ENCODE measurements around the gene UBE3A. TPM values are rescaled to one million over a fixed set of nuclear protein-coding genes. Genes with fewer than 3 reads are reported as not detected.

The UBE3A gene
- total RNA-seq, 2 experiments from 2014 or later, result 102 to 110 TPM

DNA sequence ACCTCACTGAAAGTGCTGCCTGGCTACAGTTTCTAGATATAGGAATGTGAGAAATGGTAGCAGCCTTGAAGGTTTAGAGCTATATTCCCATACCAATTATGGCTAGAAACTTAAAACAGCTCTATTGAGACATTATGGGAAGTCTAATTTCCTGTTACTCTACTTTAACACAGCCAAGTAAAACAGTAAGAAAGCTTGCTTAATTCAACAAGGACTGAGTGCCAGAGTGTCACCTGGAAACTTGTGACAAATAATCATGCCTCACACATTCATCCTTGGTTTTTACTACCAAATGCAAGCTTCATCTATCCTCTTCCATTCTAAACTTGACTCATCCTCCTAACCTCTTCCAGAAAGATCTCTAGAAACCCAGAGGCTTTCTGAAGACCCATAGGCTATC lies 41.7 kb downstream of the UBE3A start:
- Mint-ChIP-seq H3K27me3 (no peaks in the 10 kb centered on the region), H3K27ac (peak overlapping the region; percentile 50), H3K9me3 (peaks cover 2% of the 10 kb centered on the region), H3K36me3 (ENCODE audit: low read depth) (peaks cover 66% of the 10 kb centered on the region), H3K4me3 (no peak overlapping the region), H3K4me1 (ENCODE audit: low read depth) (peaks cover 32% of the 10 kb centered on the region)
- DNase-seq (no peak), ATAC-seq (no peak)
- CTCF ChIA-PET, result interaction anchor here (1.2 kb wide), 1 partner anchor 11 kb away, joined by 3 read pairs; no protein-coding TSS in a partner anchor
- intact Hi-C loops (cut with micrococcal nuclease), result no loop called here
- TF ChIP-seq CTCF (IDR thresholded peaks at IDR 0.05), result no peak
- POLR2A ChIA-PET, result no interaction called here

GRCh38 chr15:25394898-25395297 lies 43.9 kb downstream of the UBE3A start:
- Mint-ChIP-seq H3K27ac (no peak overlapping the region), H3K4me1 (ENCODE audit: low read depth) (peaks cover 22% of the 10 kb centered on the region), H3K36me3 (ENCODE audit: low read depth) (peaks cover 59% of the 10 kb centered on the region), H3K27me3 (no peaks in the 10 kb centered on the region), H3K4me3 (no peak overlapping the region), H3K9me3 (peaks cover 2% of the 10 kb centered on the region)
- no peak for TF ChIP-seq CTCF (IDR thresholded peaks at IDR 0.05)
- POLR2A ChIA-PET, result no interaction called here
- ATAC-seq (no peak), DNase-seq (no peak)
- CTCF ChIA-PET, result interaction anchor here (0.8 to 1.1 kb wide), 2 partner anchors 12 to 42 kb away, joined by 3 read pairs; no protein-coding TSS in a partner anchor
- intact Hi-C loops (cut with micrococcal nuclease), result no loop called here

DNA sequence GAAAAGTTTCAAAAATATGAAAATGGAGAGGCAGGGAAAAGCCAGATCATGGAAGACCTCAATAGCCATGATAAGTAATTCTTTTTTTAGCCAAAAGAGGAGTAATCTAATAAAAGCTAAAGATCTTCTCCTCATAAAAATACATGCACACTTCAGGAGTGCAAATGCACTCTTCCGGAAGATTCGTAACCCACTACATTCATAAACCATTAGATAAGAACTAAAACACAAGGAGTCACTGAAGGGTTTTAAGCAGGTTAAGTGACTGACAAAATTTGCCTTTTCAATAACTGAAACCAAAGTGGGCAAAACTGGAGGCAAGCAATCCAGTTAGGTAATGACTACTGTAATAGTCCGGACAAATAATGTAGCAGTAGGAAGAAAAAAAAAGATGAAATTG lies 46.0 kb downstream of the UBE3A start:
- no peak for ATAC-seq
- Mint-ChIP-seq H3K4me3 (no peak overlapping the region), H3K9me3 (peaks cover 12% of the 10 kb centered on the region), H3K4me1 (ENCODE audit: low read depth) (peaks cover 28% of the 10 kb centered on the region), H3K27ac (no peak overlapping the region), H3K27me3 (no peaks in the 10 kb centered on the region), H3K36me3 (ENCODE audit: low read depth) (peaks cover 62% of the 10 kb centered on the region)
- DNase-seq, result no peak
- intact Hi-C loops (cut with micrococcal nuclease), result no loop called here
- CTCF ChIA-PET, result no interaction called here
- no peak for TF ChIP-seq CTCF (IDR thresholded peaks at IDR 0.05)
- POLR2A ChIA-PET, result no interaction called here

GRCh38 chr15:25391971-25392721 lies 46.7 kb downstream of the UBE3A start:
- DNase-seq, result no peak
- CTCF ChIA-PET, result no interaction called here
- TF ChIP-seq CTCF (IDR thresholded peaks at IDR 0.05), result no peak
- no peak for ATAC-seq
- H3K4me1 Mint-ChIP-seq (ENCODE audit: low read depth), result peaks cover 22% of the 10 kb centered on the region
- H3K36me3 Mint-ChIP-seq (ENCODE audit: low read depth), result peaks cover 60% of the 10 kb centered on the region
- H3K27me3 Mint-ChIP-seq, result no peaks in the 10 kb centered on the region
- peaks cover 14% of the 10 kb centered on the region for H3K9me3 Mint-ChIP-seq
- intact Hi-C loops (cut with micrococcal nuclease), result no loop called here
- POLR2A ChIA-PET, result no interaction called here
- no peak overlapping the region for H3K4me3 Mint-ChIP-seq
- no peak overlapping the region for H3K27ac Mint-ChIP-seq

DNA sequence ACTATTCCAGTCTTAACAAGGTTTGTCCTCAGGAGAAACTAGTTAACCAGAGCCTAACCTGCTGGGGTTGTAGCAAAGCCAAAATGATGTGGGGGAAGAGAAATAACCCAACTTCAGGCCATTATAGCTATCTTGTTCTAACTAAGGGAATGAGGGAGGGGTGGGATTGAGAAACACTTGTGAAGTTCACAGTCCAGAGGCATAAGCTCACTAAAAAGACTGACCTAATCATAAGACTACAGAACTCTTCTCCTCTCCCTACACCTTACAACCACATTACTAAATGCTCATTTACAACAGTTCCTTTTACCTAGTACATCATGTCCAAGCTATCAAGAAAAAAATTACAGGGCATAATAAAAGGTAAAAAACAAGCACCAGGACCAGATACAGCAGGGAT lies 52.8 kb downstream of the UBE3A start:
- H3K27ac Mint-ChIP-seq, result no peak overlapping the region
- ChIA-PET CTCF (interaction anchor here (0.7 kb wide), 1 partner anchor 57 kb away, joined by 3 read pairs; no protein-coding TSS in a partner anchor), POLR2A (no interaction called here)
- intact Hi-C loops (cut with micrococcal nuclease), result no loop called here
- DNase-seq (no peak), ATAC-seq (no peak)
- peaks cover 34% of the 10 kb centered on the region for H3K9me3 Mint-ChIP-seq
- TF ChIP-seq CTCF (IDR thresholded peaks at IDR 0.05), result no peak
- no peaks in the 10 kb centered on the region for H3K27me3 Mint-ChIP-seq
- no peak overlapping the region for H3K4me3 Mint-ChIP-seq
- H3K36me3 Mint-ChIP-seq (ENCODE audit: low read depth), result peaks cover 82% of the 10 kb centered on the region
- H3K4me1 Mint-ChIP-seq (ENCODE audit: low read depth), result peaks cover 22% of the 10 kb centered on the region

Measured in activated CD8-positive, alpha-beta T cell treated with anti-CD3 and anti-CD28 coated beads for 36 hours (primary cell).